GM21447 (cell line): ENCODE measurements around the gene KCNAB3.

ENCODE experiments used
- ATAC-seq: cut with Tn5 transposase; IDR thresholded peaks from one replicate; pipeline ENCODE4 v1.9.1; 2021; ENCODE audit not compliant: unreplicated experiment

KCNAB3 gene

DNA sequence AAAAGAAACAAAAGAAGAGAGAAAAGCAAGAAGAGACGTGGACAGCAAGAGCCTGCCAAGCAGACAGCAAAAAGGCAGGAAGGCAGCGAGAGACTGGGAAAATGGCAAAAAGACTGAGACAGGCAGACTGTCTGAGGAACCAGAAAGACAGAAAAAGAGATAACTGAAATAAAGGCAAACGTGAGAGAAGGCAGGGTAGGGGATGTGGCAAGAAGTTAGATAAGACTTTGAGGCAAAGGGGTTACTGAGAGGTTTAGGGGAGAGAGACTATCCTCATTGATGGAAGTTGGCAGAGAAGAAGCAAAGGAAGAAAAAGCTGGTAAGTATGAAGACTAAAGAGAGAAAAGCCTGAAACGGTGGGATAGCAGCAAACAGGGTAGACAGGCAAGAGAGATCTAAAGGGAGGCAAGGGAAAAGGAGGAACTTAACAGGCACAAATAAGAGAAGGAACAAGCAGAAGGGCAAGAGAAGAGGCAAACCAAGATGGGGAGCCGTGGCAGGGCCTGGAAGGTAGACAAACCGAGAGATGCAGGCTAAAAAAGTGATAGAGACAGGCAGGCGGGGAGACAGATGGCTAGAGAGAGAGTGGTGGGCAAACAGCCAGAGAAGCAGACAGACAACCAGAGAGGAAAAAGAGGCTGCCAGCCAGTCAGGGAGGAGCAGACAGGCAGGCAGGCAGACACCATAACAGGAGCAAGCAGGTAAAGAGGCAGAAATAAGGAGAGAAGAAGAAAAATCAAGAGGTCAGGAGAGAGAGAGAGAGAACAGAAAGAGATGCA, 48.2 kb downstream of the KCNAB3 start:
- no peak for ATAC-seq

DNA sequence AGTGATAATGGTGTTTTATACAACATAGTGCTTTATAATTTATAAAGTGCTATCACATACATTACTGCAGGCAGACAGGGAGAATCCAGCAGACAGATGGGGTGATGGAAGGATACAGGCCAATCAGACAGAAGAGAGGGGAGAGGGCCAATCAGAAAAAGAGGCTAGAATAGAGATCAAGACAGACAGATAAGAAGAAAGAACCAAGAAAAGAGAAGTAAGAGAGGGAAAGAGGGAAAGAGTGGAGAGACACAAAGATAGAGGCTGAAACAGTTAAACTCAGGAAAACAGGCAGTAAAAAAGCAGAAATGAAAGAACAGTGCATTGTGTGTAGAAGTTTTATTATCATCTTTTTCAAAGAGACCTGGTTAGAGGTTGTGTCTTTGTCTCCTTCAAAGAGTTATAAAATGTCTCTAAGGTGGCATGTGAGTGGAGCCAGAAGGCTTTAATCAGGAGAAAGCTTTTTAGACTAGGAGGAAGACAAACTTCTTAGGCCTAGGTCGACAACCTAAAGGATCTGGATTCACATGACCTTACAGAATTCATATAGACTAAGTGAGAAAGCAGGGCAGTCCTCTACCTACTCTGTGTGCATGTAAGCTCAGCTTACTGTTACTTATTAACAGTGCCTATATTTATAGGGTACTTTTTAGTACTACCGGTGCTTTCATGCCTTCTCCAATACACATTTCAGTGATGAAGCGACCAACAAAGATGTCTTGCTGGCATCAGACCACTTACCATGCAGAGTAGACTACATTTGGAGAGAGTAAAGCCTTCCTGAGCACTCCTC, 49.4 kb downstream of the KCNAB3 start:
- ATAC-seq: no peak

DNA sequence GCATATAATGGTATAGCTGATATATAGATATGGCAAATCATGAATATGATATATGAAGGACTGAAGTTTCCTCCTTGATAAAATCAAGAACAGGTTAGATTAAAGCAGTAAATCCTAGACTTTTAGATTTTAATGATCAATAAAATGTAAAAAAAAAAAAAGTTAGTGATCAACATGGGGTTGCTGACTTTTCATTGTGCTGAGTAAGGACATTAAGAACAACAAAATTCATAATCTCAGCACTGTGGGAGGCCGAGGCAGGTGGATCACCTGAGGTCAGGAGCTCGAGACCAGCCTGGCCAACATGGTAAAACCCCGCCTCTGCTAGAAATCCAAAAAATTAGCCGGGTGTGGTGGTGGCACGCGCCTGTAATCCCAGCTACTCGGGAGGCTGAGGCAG, 51.4 kb downstream of the KCNAB3 start:
- no peak for ATAC-seq

DNA sequence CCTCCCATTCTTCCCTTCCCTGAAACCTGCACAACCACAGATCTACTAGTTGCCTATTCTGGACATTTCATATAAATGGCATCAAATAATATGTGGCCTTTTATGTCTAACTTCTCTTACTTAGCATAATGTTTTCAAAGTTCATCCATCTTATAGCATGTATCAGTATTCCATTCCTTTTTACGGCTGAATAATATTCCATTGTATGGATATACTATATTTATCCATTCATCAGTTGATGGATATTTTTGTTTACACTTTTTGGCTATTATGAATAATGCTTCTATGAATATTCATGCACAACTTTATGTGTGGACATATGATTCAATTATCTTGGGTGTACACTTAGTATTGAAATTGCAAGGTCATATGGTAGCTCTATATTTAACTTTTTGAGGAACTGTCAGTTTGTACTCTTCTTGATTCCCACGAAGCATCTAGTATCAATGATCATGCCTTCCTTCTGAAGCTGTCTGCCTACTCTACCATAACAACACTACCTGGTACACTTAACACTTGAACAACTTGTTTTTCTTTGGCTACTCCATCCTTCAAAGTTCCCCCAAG, 53.8 kb downstream of the KCNAB3 start:
- ATAC-seq: no peak

DNA sequence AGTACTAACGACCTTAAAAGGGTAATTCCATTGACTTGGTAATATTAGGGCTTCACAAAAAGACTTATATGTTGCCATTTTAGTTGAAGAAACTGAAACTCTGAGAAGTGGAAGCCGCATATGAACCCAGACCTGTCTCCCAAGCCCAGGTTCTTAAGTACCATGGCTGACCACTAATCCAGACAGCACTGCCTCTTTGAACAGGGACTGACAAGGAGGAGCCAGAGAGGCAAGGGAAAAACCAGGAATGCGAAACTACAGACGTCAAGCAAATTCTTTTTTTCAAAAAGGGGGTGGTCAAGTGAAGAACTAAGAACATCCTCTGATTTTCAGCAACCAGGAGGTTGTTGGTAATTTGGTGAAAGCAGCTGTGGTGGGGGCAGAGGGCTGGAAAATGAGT, 56.6 kb downstream of the KCNAB3 start:
- no peak for ATAC-seq
